GM23338 (cell line): ENCODE data around the gene TBRG4. TPM values are rescaled to one million over a fixed set of nuclear protein-coding genes. Genes with fewer than 3 reads are reported as not detected.

Source experiments
- ATAC-seq: fragments of 200-7000 bp; cut with Tn5 transposase; 3 replicates; pipeline ENCODE4 v1.9.1; 2020
- DNase-seq: peaks from one replicate; pipeline ENCODE4 v3.0.0-alpha.2; 2015; ENCODE audit warnings: low spot score
- H2AFZ ChIP-seq: fragments of 200-600 bp; sonication (generic); 2 replicates; pipeline ENCODE4 v1.8.0; 2016; ENCODE audit warnings: antibody characterized with exemption, mild to moderate bottlenecking, moderate library complexity
- H3F3A ChIP-seq: fragments of 200-600 bp; sonication (generic); replicated peaks from 2 replicates; pipeline ENCODE4 v1.8.0; 2017; ENCODE audit warnings: antibody characterized with exemption, mixed run types, low read depth
- H3K27ac ChIP-seq: fragments of 200-600 bp; sonication (generic); 2 replicates; pipeline ENCODE4 v1.6.1; 2016; ENCODE audit warnings: low read depth
- H3K27me3 ChIP-seq: fragments of 200-600 bp; sonication (generic); 2 replicates; pipeline ENCODE4 v1.8.0; 2016; ENCODE audit warnings: mild to moderate bottlenecking, mixed run types, moderate library complexity; ENCODE audit not compliant: insufficient read depth
- H3K36me3 ChIP-seq: fragments of 200-600 bp; sonication (generic); 2 replicates; pipeline ENCODE4 v1.8.0; 2016; ENCODE audit warnings: mild to moderate bottlenecking; ENCODE audit not compliant: insufficient read depth
- H3K4me1 ChIP-seq: fragments of 200-600 bp; sonication (generic); 2 replicates; pipeline ENCODE4 v1.8.0; 2016; ENCODE audit warnings: mild to moderate bottlenecking, moderate library complexity; ENCODE audit not compliant: insufficient read depth
- H3K4me2 ChIP-seq: fragments of 200-600 bp; sonication (generic); 2 replicates; pipeline ENCODE4 v1.7.1; 2017; ENCODE audit warnings: mixed run types
- H3K4me3 ChIP-seq: fragments of 200-600 bp; sonication (generic); 2 replicates; pipeline ENCODE4 v1.6.1; 2016; ENCODE audit warnings: mixed run types
- H3K79me2 ChIP-seq: fragments of 200-600 bp; sonication (generic); replicated peaks from 2 replicates; pipeline ENCODE4 v1.8.0; 2017; ENCODE audit warnings: mild to moderate bottlenecking; ENCODE audit not compliant: insufficient read depth
- H3K9me2 ChIP-seq: fragments of 200-600 bp; sonication (generic); 2 replicates; pipeline ENCODE4 v1.8.0; 2017; ENCODE audit not compliant: insufficient read depth
- H4K20me1 ChIP-seq: fragments of 200-600 bp; sonication (generic); replicated peaks from 2 replicates; pipeline ENCODE4 v1.8.0; 2017; ENCODE audit warnings: mild to moderate bottlenecking; ENCODE audit not compliant: insufficient read depth
- H3K27ac Mint-ChIP-seq: 2 replicates; pipeline ENCODE4 v1.8.0; 2020; ENCODE audit warnings: inconsistent platforms, mild to moderate bottlenecking, moderate library complexity, mixed read lengths
- H3K27me3 Mint-ChIP-seq: 3 replicates; pipeline ENCODE4 v1.8.0; 2022; ENCODE audit warnings: low read depth, mild to moderate bottlenecking, moderate library complexity, mixed read lengths, inconsistent platforms; ENCODE audit not compliant: insufficient read depth, poor library complexity
- H3K36me3 Mint-ChIP-seq: 3 replicates; pipeline ENCODE4 v1.8.0; 2021; ENCODE audit warnings: low read depth, mild to moderate bottlenecking, inconsistent platforms, moderate library complexity, mixed read lengths
- H3K4me1 Mint-ChIP-seq: 3 replicates; pipeline ENCODE4 v1.8.0; 2020; ENCODE audit warnings: mild to moderate bottlenecking, inconsistent platforms, mixed read lengths
- H3K4me3 Mint-ChIP-seq: 3 replicates; pipeline ENCODE4 v1.8.0; 2021; ENCODE audit warnings: moderate library complexity, mild to moderate bottlenecking, inconsistent platforms, mixed read lengths
- H3K9me3 Mint-ChIP-seq: 3 replicates; pipeline ENCODE4 v1.8.0; 2020; ENCODE audit warnings: moderate library complexity, mild to moderate bottlenecking, inconsistent platforms, mixed read lengths
- CREB1 ChIP-seq: fragments of 250-450 bp; sonication (Bioruptor Pico); IDR thresholded peaks from 2 replicates; pipeline ENCODE4 v1.5.0; 2020; ENCODE audit warnings: low read depth, mild to moderate bottlenecking, moderate library complexity
- CTCF ChIP-seq, 2 experiments: fragments of 200-600 bp in 1 of 2; sonication (generic) in 1 of 2; conservative IDR thresholded peaks; 2 replicates each; pipeline versions ENCODE4 v1.5.1 to v1.6.1; 2016 to 2017; ENCODE audit warnings: antibody characterized with exemption in 2 of 2, low read depth in 2 of 2, mild to moderate bottlenecking in 2 of 2, moderate library complexity in 1 of 2
- ETS1 ChIP-seq: IDR thresholded peaks from 2 replicates; pipeline ENCODE4 v1.6.1; 2016; ENCODE audit warnings: antibody characterized with exemption
- EZH2 ChIP-seq: fragments of 200-600 bp; sonication (generic); IDR thresholded peaks from one replicate; pipeline ENCODE4 v1.8.0; 2017; ENCODE audit warnings: antibody characterized with exemption, mild to moderate bottlenecking, low read depth; ENCODE audit not compliant: unreplicated experiment
- EZH2phosphoT487 ChIP-seq: fragments of 200-600 bp; sonication (generic); IDR thresholded peaks from one replicate; pipeline ENCODE4 v1.8.1; 2018; ENCODE audit warnings: antibody characterized with exemption; ENCODE audit not compliant: unreplicated experiment
- JUNB ChIP-seq: IDR thresholded peaks from one replicate; pipeline ENCODE4 v1.6.1; 2016; ENCODE audit warnings: antibody characterized with exemption; ENCODE audit not compliant: unreplicated experiment
- NANOG ChIP-seq: IDR thresholded peaks from 2 replicates; pipeline ENCODE4 v1.6.1; 2016; ENCODE audit warnings: antibody characterized with exemption, borderline replicate concordance
- POLR2AphosphoS5 ChIP-seq: IDR thresholded peaks from 2 replicates; pipeline ENCODE4 v1.6.1; 2016; ENCODE audit warnings: antibody characterized with exemption, low read depth
- REST ChIP-seq: IDR thresholded peaks from one replicate; pipeline ENCODE4 v1.6.1; 2018; ENCODE audit warnings: antibody characterized with exemption; ENCODE audit not compliant: unreplicated experiment
- STAT1 ChIP-seq: IDR thresholded peaks from one replicate; pipeline ENCODE4 v1.6.1; 2016; ENCODE audit warnings: antibody characterized with exemption; ENCODE audit not compliant: unreplicated experiment
- ZNF114 ChIP-seq: fragments of 250-450 bp; sonication (Bioruptor Pico); IDR thresholded peaks from 2 replicates; pipeline ENCODE4 v1.5.0; 2020; ENCODE audit warnings: mild to moderate bottlenecking, moderate library complexity
- ZNF331 ChIP-seq: fragments of 250-450 bp; sonication (Bioruptor Pico); IDR thresholded peaks from 2 replicates; pipeline ENCODE4 v1.5.0; 2020; ENCODE audit warnings: low read depth, mild to moderate bottlenecking, moderate library complexity
- ZNF462 ChIP-seq: fragments of 250-450 bp; sonication (Bioruptor Pico); IDR thresholded peaks from 2 replicates; pipeline ENCODE4 v1.5.0; 2020; ENCODE audit warnings: mild to moderate bottlenecking, moderate library complexity
- polyA plus RNA-seq: library from polyadenylated mRNA; unstranded; fragments of >200 nt; fragmentation: Nextera tagmentation; extraction: Ambion mirVana; gene quantifications from 2 replicates; pipeline ENCODE4 v1.2.1, GENCODE V29; 2016
- total RNA-seq: library from RNA; depleted of rRNA; stranded (reverse); fragments of >200 nt; shearing (Covaris generic); gene quantifications from 2 replicates; pipeline ENCODE4 v1.2.3, GENCODE V29; 2014

TBRG4 gene
- total and polyA plus RNA-seq, 2 experiments from 2014 or later, result 72.5 to 162 TPM

- H3K4me3 Mint-ChIP-seq, result no peak overlapping the region
- H3K36me3 Mint-ChIP-seq, result no peaks in the 10 kb centered on the region
- Histone ChIP-seq H3K4me1 (no peaks in the 10 kb centered on the region), H4K20me1 (no peaks in the 10 kb centered on the region), H3K36me3 (no peaks in the 10 kb centered on the region), H3K4me2 (no peak overlapping the region), H3K27me3 (no peaks in the 10 kb centered on the region), H3K27ac (no peak overlapping the region), H3K79me2 (no peaks in the 10 kb centered on the region), H3K4me3 (no peak overlapping the region), H2AFZ (no peak overlapping the region), H3F3A (no peaks in the 10 kb centered on the region; the same call in 1 of the 2 replicates), H3K9me2 (no peaks in the 10 kb centered on the region)
- H3K4me1 Mint-ChIP-seq, result peaks cover 11% of the 10 kb centered on the region; the same call in 2 of the 3 replicates
- H3K27ac Mint-ChIP-seq, result no peak overlapping the region
- DNase-seq, result no peak
- H3K27me3 Mint-ChIP-seq, result peaks cover 6% of the 10 kb centered on the region
- H3K9me3 Mint-ChIP-seq, result no peaks in the 10 kb centered on the region
- no peak for TF ChIP-seq EZH2phosphoT487
- no peak for TF ChIP-seq JUNB
- TF ChIP-seq CTCF (conservative IDR thresholded peaks at IDR 0.05; ENCODE audit: low read depth in 2 of 2), result no peak
- TF ChIP-seq STAT1, result no peak
- no peak for TF ChIP-seq ETS1
- no peak for TF ChIP-seq ZNF462 (CRISPR knock-in tag)
- TF ChIP-seq ZNF331 (CRISPR knock-in tag), result no peak
- TF ChIP-seq EZH2, result no peak
- no peak for TF ChIP-seq NANOG
- TF ChIP-seq ZNF114, result no peak
- TF ChIP-seq POLR2AphosphoS5, result no peak
- no peak for TF ChIP-seq CREB1 (CRISPR knock-in tag)
- no peak for TF ChIP-seq REST
- ATAC-seq, result no peak
Measured at GRCh38 chr7:45133352-45133751, 21.9 kb upstream of the TBRG4 start.
